Bronchial epithelial cell (primary cell): ENCODE results near the gene CERT1. TPM values are rescaled to one million over a fixed set of nuclear protein-coding genes. Genes with fewer than 3 reads are reported as not detected.

Source experiments
- DNase-seq: peaks from one replicate; pipeline ENCODE4 v3.0.0-alpha.2; 2010; ENCODE audit warnings: low read depth
- FAIRE-seq: peaks from 2 replicates; lab custom pipeline; 2011; peaks lifted over from hg19 to GRCh38; lab: Jason Lieb, UNC
- H3K27me3 ChIP-seq: 2 replicates; pipeline ENCODE4 v1.5.1; 2011; ENCODE audit warnings: low read length; ENCODE audit not compliant: control insufficient read depth, insufficient read depth
- H3K36me3 ChIP-seq: 2 replicates; pipeline ENCODE4 v1.5.1; 2011; ENCODE audit warnings: low read length; ENCODE audit not compliant: control insufficient read depth, insufficient read depth
- H3K4me3 ChIP-seq: 2 replicates; pipeline ENCODE4 v1.5.1; 2011; ENCODE audit warnings: mild to moderate bottlenecking, low read depth, low read length, control low read depth
- total RNA-seq: library from RNA; depleted of rRNA; stranded (reverse); fragments of >200 nt; gene quantifications from 2 replicates; pipeline ENCODE4 v1.2.1, GENCODE V29; 2014
- TF ChIP-seq, protein P1 (sequence below): IDR thresholded peaks from 2 replicates; pipeline ENCODE4 v1.5.1; 2011; ENCODE audit warnings: mild to moderate bottlenecking, moderate library complexity, low read length, control low read depth, inconsistent platforms; ENCODE audit not compliant: insufficient read depth, severe bottlenecking

The CERT1 gene
- total RNA-seq, 1 donor from 2014 or later, result 20.5 TPM

- Histone ChIP-seq H3K27me3 (no peaks in the 10 kb centered on the region), H3K36me3 (no peaks in the 10 kb centered on the region), H3K4me3 (no peak overlapping the region)
- FAIRE-seq (no peak), DNase-seq (peak; percentile 53)
- TF ChIP-seq, protein P1, sequence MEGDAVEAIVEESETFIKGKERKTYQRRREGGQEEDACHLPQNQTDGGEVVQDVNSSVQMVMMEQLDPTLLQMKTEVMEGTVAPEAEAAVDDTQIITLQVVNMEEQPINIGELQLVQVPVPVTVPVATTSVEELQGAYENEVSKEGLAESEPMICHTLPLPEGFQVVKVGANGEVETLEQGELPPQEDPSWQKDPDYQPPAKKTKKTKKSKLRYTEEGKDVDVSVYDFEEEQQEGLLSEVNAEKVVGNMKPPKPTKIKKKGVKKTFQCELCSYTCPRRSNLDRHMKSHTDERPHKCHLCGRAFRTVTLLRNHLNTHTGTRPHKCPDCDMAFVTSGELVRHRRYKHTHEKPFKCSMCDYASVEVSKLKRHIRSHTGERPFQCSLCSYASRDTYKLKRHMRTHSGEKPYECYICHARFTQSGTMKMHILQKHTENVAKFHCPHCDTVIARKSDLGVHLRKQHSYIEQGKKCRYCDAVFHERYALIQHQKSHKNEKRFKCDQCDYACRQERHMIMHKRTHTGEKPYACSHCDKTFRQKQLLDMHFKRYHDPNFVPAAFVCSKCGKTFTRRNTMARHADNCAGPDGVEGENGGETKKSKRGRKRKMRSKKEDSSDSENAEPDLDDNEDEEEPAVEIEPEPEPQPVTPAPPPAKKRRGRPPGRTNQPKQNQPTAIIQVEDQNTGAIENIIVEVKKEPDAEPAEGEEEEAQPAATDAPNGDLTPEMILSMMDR, result no peak
These were observed 143.0 kb downstream of the CERT1 start for GRCh38 chr5:75368391-75368790.

DNA sequence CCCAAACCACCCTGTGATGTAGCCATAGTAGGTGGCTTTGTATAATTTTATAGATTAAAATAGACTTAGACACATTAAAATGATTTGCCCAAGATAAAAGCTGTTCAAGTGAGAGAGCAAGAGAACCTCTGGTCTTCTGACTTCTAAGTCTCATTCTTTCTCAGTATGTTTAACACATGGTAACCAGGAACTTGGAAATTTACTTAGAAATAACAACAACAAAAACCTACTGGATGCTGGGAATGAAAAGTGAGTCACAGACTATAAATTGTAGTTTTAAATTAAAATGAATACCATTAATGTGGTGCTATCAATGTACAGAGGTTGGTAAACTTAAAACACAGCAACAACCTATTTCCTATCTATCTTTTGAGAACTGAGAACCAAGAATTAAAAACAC is 144.0 kb downstream of the CERT1 start:
- FAIRE-seq (no peak), DNase-seq (no peak)
- TF ChIP-seq, protein P1, result no peak
- Histone ChIP-seq H3K4me3 (no peak overlapping the region), H3K36me3 (no peaks in the 10 kb centered on the region), H3K27me3 (no peaks in the 10 kb centered on the region)

DNA sequence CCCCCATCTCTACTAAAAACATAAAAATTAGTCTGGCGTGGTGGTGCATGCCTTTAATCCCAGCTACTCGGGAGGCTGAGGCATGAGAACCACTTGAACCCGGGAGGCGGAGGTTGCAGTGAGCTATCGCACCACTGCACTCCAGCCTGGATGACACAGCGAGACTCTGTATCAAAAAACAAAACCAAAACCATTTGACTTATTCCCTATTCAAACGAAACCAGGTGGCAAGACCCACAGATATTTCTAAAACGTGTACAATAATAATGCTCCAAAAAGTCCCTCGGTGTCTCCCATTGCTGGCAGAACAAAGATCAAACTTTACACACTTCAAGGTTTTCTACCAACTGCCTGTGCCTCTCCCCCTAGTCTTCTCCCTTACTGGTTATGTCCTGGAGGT is 144.6 kb downstream of the CERT1 start:
- no peaks in the 10 kb centered on the region for H3K27me3 ChIP-seq
- no peak for DNase-seq
- TF ChIP-seq, protein P1, result no peak
- H3K36me3 ChIP-seq, result no peaks in the 10 kb centered on the region
- no peak for FAIRE-seq
- no peak overlapping the region for H3K4me3 ChIP-seq

DNA sequence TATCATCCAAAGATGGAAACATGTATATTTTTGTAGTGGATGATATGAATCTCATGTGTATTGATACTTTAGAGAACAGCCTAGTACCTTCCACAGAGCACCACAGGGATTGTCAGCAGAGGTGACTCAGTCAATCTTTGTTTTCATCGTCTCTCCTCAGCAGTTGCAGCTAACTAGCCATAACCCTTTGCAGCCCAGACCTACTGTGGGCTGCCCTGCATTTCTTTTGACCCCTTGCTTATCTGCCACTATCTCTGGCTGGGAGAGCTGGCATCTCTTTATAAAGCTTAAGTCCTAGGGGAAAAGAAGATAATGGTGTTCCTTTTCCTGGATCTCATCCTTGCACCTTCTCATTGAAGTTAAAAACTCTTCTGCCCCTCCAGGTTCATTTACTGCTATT is 145.7 kb downstream of the CERT1 start:
- FAIRE-seq (no peak), DNase-seq (peak; percentile 12)
- H3K4me3 ChIP-seq, result no peak overlapping the region
- TF ChIP-seq, protein P1, result no peak
- no peaks in the 10 kb centered on the region for H3K36me3 ChIP-seq
- no peaks in the 10 kb centered on the region for H3K27me3 ChIP-seq

DNA sequence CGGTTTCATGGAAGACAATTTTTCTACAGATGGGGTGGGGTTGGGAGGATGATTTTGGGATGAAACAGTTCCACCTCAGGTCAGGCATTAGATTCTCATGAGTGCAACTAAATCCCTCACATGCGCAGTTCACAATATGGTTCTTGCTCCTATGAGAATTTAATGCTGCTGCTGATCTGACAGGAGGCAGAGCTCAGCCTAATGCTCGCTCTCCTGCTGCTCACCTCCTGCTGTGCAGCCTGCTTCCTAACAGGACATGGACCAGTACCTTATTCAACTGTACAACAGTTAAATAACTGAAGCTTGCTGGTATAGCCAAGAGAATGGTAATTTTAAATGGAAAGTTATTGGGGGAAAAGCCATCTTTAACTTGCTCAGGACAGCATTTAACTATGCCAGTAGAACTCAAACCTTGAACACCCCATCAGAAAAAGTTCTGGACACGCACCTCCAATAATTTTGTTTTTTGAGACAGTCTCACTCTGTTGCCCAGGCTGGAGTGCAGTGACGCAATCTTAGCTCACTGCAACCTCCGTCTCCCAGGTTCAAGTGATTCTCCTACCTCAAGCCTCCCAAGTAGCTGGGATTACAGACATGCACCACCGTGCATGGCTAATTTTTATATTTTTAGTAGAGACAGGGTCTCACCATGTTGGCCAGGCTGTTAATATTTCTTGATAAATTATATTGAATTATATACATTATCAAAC is 146.7 kb downstream of the CERT1 start:
- Histone ChIP-seq H3K27me3 (no peaks in the 10 kb centered on the region), H3K36me3 (peaks cover 6% of the 10 kb centered on the region), H3K4me3 (no peak overlapping the region)
- TF ChIP-seq, protein P1, result no peak
- DNase-seq (no peak), FAIRE-seq (no peak)
